Limb (tissue), 2 donors: ENCODE measurements around the gene DNAL4.
A peak's percentile ranks its signal among the peaks of the same experiment; 100 is the strongest.

Experiments used
- DNase-seq, 2 donors: peaks; one replicate each; pipeline ENCODE4 v3.0.0-alpha.2; 2016; ENCODE audit errors: extremely low spot score in 2 of 2

DNAL4 gene

DNA sequence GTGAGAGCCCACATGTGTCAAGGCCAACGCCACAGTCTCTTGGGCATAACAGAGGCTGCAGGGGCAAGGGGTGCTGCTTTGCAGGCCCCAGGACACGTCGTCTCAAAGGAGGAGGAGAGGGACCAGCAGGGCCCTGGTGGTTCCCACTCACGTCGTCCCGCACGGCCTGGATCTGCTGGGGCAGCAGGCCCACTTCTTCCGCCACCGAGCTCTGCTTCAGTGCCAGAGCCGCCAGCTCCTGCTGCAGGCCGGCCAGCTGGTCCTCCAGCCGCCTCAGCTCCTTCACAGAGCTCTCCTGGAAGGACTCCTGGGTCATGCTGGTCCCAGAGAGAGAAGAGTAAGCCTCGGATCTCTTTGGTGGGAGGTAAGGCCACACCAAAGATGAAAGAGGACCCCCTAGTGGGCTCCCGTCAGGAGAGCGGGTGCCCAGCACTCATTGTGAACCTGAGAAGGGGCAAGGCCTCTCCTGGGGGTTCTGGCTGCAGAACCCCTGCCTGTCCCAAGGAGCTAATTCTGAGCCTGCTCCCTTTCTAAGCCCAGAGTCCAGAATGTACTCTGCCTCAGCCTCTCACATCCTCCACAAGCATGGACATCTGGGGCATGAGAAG lies 53.7 kb downstream of the DNAL4 start:
- no peak for DNase-seq

DNA sequence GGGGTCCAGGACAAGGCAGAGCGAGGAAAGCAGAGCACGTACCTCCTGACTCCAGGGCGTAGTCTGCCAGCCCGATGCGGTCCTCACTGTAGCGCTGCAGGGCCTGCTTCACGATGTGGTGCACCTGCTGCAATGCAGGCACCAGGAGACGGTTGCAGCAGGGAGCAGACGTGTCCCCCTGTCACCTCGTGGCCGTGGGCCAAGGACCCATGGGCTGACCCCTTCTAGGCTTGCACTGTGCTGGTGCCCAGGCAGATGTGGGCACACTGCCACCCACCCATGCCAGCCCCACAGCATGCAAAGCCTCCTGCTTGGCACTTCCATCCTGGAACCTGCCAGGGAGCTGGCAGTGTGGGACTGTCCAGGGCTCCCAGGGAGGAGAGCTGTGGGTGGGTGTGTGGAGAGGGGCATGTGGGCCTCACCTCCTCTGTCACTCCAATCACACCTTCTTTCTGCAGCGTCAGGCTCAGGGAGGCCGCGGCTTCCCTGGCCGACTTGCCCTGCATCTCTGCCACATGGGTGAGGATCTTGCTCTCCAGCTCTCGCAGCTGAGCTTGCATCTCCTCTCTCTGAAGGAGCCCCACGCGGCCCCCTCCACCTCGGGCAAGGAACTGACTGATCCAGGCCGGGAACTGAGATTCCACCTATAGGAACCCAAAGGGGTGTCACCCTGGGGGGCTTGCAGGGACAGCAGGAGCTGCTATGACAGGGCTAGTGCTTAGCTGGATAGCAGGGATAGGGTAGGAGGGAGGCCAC lies 54.5 kb downstream of the DNAL4 start:
- DNase-seq: no peak

DNA sequence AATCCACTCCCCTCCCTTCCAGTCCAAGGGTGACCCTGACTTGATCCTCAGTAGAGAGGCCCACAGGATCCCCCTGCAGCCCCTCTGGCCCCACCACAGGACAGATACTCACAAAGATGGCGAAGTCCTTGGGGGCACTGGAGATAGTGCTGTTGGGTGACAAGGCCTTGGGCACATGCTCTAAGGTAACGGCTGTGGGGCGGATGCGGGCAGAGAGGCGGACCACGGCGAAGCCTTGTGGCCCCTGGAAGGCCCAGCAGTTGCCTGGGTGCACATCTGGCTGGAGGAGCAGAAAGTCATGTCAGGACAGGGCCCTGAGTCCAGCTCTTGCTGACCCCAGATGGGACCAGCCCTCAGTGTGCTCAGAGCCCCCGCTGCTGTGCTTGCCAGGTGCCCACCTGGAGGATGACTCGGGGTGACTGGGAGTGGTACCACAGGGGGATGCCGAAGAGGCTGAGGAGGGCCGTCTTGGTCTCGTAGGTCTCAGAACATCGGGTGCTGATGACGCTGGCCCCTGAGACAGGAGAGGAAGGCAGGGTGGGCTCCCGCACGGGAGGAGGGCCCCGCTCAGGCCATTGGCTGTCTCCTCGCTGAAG lies 55.4 kb downstream of the DNAL4 start:
- no peak for DNase-seq

DNA sequence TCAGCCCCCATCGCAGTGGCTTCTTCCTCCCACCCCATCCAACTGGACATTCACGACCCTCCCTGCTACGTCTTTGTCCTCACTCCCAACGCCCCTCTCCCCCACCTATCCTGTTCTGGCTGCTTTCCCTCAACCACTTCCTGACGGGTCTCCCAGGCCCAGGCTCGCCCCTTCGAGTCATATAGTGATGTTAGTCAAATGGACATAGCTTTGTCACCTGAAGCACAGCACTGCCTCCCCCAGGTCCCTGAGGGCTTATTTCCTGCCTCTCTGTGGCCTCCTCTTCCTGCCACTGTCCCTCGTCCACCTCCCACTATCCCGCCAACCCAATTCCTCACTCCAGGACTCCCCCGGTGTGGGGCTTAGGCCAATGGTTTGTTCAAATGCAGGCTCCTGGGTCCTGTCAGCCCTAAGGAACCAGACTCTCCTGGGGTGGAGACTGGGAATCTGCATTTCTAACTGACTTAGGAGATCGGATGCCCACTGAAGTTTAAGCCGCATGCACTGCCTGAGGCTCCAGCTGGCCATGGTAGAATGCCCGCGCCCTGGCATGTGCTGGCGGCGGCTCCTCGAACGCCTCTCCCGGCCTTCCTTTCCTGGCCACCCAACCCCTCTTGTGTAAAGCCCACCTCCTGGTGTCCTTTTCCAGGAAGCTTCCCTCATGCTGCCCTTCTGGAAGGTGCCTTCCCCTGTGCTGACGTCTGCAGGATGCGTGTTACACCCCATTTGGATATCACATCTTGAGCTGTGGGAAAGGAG lies 56.5 kb downstream of the DNAL4 start:
- DNase-seq: no peak

DNA sequence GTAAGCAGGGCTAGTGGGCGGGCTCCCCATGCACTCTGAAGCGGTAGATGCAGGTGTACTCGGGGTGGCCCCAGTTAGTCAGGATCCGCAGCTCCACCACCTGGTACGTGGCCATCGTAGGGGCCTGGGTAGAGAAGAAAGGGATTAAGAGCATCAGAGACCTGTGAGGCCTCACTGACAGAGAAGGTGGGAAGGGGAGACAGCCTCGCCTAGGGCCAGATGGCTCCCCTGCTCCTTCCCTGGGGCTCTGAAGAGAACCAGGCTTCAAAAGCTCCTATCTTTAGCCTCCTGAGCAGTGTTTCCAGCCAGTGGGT lies 57.7 kb downstream of the DNAL4 start:
- DNase-seq: no peak

DNA sequence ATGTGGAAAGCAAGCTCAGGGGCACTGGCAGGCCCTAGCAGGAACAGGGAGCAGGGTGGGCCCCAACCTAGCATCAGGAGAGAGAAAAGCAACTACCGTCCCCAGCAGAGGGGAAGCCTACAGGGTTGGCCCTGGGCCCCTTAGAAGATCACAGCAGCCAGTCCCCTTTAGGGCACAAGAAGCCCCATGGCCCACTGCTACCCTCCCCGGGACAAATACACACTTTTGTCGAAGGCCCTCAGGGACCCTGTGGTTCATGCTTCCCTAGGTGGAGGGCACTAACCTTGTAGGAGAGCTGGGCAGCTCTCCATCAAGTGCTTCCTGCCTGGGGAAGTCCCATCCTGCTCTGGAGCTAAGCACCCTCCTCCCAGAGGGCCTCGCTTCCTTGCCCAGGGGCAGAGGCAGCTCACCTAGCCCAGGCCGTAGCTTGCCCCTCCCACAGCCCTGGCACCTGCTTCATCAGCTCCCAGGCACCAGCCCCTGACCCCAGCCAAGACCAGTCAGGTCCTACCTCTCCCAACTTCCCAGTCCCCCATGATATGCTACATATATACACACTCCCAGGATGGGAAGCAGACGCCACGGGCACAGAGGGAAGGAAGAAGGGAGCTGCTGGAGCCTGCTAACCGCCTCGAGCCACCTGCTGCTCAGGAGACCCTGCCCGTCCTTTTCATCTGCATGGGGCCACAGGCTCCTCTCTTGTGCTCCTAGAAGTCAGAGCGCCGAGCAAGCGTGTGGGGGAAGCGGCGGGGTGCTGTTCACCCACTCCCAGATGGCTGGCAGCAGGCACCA lies 58.3 kb downstream of the DNAL4 start:
- no peak for DNase-seq

DNA sequence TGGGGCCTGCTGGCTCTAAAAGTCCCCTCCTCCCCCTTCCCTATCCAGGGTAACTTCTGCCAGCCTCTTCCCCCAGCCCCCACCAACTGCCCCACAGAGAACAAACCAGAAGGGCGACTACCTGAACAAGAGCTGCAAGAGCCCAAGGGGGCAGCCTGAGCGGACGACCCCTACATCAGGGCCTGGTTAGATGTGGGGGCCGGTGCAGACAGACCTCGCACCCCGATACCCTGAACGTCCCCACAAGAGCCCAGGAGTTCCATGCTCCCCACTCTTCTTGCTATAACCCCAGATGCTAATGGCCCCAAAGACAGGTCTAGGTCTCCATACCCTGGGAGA lies 58.8 kb downstream of the DNAL4 start:
- DNase-seq: no peak

DNA sequence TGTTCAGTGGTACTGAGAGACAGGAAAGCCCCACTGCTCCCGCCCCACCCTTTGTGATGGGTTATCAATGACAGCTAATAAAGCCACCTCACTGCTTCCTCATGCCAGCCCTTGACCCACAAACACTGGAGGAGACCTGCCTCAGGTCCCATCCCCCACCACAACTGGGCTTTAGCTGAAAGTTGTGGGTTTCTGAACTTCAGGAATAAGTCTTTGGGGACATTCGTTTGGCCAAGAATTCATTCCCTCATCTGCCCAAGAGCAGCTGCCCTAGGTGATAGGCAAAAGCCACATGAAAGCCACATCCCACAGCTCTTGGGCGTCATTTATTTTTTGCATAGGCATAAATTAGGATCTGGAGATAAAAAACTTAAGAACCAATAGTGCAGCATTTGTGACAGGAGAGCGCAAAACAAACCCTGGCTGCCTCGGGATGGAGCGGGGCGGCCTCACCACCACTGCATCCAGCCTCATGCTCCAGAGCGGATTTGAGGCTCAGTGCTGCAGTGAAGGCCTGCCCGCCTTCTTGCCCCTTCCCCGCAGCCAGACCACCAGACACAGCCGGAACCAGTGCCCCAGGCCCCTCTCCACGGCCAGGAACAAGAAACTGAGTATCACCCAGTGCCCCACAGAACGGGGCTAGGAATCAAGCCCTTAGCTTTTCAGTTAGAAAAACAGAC lies 59.4 kb downstream of the DNAL4 start:
- no peak for DNase-seq

DNA sequence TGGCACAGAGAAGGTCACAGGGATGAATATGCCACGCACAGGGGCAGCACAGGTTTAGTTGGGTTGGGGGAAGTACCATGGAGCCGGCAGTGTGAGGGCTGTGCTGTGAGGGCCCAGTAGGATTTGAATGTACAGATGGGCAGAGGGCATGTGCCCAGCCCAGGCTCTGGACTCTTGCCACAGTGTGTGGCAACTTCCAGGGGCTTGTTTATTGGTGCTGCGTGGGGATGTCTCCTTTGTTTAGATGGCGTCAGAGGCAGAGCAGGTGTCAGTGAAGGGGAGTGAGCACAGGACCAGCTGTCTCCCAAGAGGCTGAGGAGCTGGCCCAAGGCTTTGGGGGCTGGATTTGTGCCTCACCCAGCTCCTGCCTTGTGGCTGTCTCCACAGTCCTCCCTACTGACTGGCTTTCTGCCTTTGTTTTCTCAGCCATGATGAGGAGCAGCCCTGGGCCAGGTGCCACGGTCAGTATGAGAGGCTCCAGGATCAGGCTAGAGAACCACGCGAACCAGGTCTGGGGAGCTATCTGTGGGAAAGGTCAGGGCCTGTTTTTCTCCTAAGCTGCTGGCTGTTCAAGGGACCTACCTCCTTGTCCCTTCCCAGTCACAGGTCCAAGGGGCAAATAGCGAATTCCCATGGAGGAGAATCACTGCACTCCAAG lies 60.1 kb downstream of the DNAL4 start:
- no peak for DNase-seq

DNA sequence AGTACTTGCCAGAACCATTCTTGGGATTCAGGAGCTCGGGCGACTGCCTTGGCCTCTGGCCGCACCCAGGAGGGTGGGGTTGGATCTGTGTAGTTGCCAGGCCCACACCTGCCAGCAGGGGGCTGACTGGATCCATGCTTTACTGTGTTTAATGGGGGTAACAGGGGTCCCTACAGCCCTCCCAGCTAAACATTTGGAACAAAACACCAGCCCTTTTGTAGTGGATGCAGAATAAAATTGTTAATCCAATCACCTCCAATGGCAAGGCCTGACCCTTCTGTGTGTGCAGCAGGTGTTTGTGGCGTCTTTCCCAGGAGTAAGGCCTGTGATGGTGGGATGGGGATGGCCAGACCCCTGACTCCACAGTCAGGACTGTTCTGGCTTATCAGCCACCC lies 60.6 kb downstream of the DNAL4 start:
- DNase-seq: peak in 1 of 2 donors; percentile 71

DNA sequence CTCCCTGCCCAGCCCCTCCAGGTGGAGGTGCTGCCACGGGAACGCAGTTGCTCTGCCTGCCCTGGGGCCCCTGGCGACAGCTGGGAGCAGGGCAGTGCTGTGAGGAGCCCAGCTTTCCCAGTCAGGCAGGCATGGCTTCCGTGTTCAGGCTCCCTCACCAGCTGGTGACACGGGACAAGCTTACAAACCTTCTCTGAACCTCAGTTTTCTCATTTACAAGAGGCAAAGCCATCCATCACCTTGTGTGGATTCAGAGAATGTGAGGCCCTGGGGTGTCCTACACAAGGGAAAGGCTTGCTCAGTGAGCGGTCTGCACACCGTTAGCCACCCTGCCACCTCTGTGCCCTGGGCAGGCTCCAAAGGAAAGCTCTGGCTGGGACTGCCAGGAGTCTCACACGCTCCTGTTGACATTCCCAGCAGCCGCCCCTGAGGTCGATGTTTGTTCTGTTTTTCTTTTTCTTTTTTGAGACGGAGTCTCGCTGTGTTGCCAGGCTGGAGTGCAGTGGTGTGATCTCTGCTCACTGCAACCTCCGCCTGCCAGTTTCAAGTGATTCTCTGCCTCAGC lies 61.6 kb downstream of the DNAL4 start:
- DNase-seq: no peak

DNA sequence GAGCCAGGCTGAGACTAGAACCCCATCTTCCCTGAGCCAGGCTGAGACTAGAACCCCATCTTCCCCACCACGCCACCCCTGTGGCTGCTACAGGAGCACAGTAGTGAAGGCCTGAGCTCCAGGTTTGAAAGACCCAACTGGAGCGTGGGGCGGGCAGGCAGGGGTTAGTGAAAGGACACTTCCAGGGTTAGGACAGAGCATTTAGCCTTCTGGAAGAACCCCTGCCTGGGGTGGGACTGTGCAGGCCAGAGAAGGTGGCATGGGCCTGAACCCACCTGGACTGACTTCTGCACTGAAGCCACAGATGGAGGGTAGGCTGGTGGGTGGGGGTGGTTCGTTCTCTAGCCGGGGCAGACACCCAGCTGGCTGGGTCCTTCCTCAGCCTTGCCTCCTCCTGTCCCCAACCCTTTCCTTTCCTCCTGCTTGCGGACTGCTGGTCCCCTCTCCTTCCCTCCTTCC lies 62.2 kb downstream of the DNAL4 start:
- no peak for DNase-seq

DNA sequence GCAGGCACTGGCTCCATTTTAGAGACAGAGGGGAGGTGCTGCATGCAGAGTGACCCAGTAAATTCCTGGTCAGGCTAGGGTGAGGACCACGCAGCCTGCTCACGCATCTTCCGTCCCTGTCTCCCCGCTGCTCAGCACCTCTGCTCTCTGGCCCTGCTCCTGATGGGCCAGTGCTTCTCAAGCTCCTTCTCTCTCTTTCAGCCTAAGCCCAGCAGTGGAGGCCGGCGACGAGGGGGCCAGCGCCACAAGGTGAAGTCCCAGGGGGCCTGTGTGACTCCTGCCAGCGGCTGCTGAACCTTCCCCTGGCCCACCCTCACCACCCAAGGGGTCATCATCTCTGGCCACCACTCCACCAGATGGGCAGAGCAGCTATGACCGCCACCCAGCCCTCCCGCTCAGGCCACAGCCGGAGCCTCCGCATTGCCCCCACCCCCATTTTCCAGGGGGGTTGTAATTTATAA lies 63.5 kb downstream of the DNAL4 start:
- no peak for DNase-seq

DNA sequence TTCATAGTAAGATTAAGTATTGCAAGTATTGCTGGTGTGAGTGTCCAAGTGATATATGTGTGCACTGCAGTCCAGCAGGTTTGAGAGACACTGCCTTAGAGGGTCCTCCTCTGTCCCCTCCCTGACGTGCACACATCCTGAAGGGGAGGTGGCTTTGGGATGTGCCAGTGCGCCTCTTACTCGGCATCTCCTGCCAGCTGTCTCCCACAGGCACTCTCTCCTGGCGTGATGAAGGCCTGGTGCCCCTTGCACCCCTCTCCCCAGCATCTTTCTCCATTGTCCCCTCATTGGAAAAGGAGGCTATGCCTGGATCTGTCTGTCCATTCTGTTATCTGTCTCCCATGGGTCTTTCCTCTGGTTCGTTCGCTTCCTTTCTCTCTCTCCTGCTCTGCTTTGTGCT lies 64.0 kb downstream of the DNAL4 start:
- no peak for DNase-seq

DNA sequence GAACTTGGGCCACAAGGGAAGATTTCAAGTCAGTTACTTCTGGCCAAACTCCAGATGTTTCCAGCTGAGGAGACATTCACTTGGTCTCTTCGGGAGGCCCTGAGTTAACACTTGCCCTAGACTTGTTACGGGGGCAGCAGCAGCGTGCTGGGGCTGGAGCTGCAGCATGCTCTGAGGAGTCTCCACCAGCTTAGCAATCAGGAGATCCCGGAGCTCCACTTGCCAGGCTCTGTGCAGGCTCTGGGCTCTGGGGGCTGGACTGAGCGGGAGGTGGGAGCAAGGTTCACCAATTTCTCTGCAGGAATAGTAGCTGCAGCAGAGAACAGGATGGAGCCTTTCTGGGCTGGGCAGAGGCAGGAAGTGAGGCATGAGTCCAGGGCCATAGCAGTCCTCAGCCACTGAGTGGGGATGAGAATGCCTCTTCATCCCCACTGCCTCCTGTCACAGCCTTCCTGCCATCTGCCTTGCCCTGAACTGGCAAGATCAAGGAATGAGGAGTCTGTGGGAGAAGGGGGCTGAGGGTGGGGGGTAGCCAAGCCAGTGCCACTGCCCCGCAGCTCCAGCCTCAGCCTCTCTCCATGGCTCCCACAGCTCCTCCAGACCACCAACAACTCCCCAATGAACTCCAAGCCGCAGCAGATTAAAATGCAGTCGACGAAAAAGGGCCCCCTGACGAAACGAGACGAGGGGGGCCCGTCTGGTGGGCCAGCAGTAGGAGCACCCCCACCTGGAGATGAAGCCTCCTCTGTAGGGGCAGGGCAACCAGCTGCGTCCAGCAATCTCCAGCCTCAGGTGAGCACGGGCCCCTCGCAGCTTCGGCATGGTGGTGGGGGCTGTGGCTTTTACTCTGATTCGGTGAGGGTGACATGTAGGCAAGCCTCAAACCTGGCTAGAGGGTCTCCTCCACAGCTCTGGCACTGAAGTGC lies 64.8 kb downstream of the DNAL4 start:
- DNase-seq: no peak
